ENCODE measurements around the gene AFF4. TPM values are rescaled to one million over a fixed set of nuclear protein-coding genes. Genes with fewer than 3 reads are reported as not detected.
A peak's percentile ranks its signal among the peaks of the same experiment; 100 is the strongest.

The AFF4 gene
- total RNA-seq, 3 donors from 2014 or later (not counting 1 experiment from before 2014, with no cell fraction given) = 87.5 to 98.1 (median 90.8) TPM

DNA sequence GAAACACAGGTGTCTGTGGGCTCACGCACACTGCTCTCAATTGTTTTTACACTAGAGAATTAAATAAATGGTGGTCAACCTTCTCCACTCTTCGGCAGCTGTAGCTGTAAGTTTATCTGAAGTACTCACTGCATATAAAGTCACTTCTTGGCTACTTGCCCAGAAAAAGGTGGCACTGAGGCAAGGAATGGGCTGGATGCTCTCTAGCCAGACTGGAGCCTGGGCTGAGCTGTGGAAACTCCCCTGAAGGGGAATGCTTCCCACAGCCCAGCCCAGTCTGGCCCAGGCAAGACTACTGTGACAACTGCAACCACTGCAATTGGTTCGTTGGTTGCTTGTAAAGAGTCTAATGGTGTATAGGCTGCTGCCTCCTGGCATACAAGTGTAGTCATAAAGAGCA is 85.5 kb downstream of the AFF4 start:
- Mint-ChIP-seq H3K36me3 (peaks cover 2% of the 10 kb centered on the region), H3K27ac (no peak overlapping the region)

DNA sequence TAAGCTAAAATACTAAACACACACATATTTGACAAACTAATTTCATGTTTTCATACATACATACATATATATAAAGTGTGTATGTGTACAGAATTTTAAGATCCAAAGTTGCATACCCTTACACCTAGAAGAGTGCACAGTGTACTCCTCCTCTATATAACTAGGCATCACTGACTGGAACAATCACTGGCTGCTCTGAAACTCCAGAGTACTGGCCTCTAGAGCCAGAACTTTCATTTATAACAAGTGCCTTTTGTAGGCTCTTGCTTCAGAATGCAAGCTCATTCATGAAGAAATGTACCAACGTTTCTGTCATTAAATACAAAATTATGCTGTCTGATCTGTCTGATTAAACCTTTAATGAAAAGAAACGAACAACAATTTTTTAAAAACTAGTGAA is 86.0 kb downstream of the AFF4 start:
- no peak for ATAC-seq
- Histone ChIP-seq H3K27ac (ENCODE audit: low read length) (no peak overlapping the region), H3K4me3 (ENCODE audit: low read length) (no peak overlapping the region), H3K9me3 (ENCODE audit: control insufficient read depth, insufficient read depth, low read length) (no peaks in the 10 kb centered on the region), H3K27me3 (ENCODE audit: control insufficient read depth, insufficient read depth, low read length) (no peaks in the 10 kb centered on the region), H3K36me3 (ENCODE audit: control insufficient read depth, insufficient read depth, low read length) (peaks cover 56% of the 10 kb centered on the region), H3K4me1 (ENCODE audit: control insufficient read depth, insufficient read depth, low read length) (no peaks in the 10 kb centered on the region)
- Mint-ChIP-seq H3K27ac (no peak overlapping the region), H3K9me3 (no peaks in the 10 kb centered on the region), H3K27me3 (ENCODE audit: low read depth in 2 of 2) (no peaks in the 10 kb centered on the region), H3K4me1 (no peaks in the 10 kb centered on the region), H3K36me3 (no peaks in the 10 kb centered on the region), H3K4me3 (no peak overlapping the region)
- TF ChIP-seq, protein P1, sequence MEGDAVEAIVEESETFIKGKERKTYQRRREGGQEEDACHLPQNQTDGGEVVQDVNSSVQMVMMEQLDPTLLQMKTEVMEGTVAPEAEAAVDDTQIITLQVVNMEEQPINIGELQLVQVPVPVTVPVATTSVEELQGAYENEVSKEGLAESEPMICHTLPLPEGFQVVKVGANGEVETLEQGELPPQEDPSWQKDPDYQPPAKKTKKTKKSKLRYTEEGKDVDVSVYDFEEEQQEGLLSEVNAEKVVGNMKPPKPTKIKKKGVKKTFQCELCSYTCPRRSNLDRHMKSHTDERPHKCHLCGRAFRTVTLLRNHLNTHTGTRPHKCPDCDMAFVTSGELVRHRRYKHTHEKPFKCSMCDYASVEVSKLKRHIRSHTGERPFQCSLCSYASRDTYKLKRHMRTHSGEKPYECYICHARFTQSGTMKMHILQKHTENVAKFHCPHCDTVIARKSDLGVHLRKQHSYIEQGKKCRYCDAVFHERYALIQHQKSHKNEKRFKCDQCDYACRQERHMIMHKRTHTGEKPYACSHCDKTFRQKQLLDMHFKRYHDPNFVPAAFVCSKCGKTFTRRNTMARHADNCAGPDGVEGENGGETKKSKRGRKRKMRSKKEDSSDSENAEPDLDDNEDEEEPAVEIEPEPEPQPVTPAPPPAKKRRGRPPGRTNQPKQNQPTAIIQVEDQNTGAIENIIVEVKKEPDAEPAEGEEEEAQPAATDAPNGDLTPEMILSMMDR (IDR thresholded peaks at IDR 0.05) = no peak
- intact Hi-C loops (cut with micrococcal nuclease) = no loop called here
- 87% methylated on average over 2 of the region's 2 CpGs for WGBS (ENCODE audit: insufficient coverage)
- DNase-seq = no peak

More for the DNA sequence above, 85.5 kb downstream of the AFF4 start:
- peaks cover 59% of the 10 kb centered on the region for H3K36me3 ChIP-seq (ENCODE audit: control insufficient read depth, insufficient read depth, low read length)
- ATAC-seq = no peak
- no peak for DNase-seq
- H3K27me3 ChIP-seq (ENCODE audit: control insufficient read depth, insufficient read depth, low read length) = no peaks in the 10 kb centered on the region
- H3K27ac ChIP-seq (ENCODE audit: low read length) = no peak overlapping the region
- Mint-ChIP-seq H3K9me3 (no peaks in the 10 kb centered on the region), H3K4me3 (no peak overlapping the region), H3K27me3 (ENCODE audit: low read depth in 2 of 2) (no peaks in the 10 kb centered on the region), H3K4me1 (no peaks in the 10 kb centered on the region)
- intact Hi-C loops (cut with micrococcal nuclease) = no loop called here
- H3K9me3 ChIP-seq (ENCODE audit: control insufficient read depth, insufficient read depth, low read length) = no peaks in the 10 kb centered on the region
- no peak overlapping the region for H3K4me3 ChIP-seq (ENCODE audit: low read length)
- WGBS (ENCODE audit: insufficient coverage) = 100% methylated on average over 3 of the region's 3 CpGs
- H3K4me1 ChIP-seq (ENCODE audit: control insufficient read depth, insufficient read depth, low read length) = no peaks in the 10 kb centered on the region
- TF ChIP-seq, protein P1 (IDR thresholded peaks at IDR 0.05) = no peak

DNA sequence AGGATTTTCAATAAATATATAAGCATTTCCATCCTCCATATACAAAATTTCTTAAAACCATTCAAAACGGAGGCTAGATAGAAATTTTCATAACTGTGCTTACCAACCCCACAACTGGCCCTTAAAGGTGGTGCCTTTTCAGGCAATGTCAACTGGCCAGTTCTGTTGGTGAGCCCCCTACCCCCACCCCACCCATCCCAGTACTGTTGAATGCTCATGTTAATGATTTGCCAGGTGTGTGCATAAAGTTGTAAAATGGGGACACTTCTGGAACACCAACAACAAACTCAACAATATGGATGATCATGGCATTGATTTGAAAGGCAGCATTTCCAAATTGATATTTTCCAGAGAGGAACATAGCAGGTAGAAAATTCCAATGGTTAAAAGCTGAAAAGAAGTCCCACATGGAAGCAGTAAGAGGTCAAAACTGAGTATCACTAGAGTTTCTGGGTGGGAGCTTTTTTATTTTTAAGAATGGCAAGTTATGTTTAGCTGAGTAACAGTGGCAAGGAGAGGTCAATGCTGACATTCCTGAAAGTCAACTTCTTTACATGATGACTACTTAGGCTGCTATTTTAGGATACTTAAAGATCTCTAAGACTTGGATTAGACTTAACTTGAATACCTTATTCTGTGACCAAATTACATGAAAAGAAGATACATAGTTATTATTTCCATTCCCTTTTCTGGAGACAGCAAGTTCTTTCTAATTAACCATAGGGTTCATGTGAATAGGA is 87.2 kb downstream of the AFF4 start:
- ATAC-seq (no peak), DNase-seq (no peak)
- Mint-ChIP-seq H3K4me1 (no peaks in the 10 kb centered on the region), H3K4me3 (no peak overlapping the region), H3K27ac (no peak overlapping the region), H3K27me3 (ENCODE audit: low read depth in 2 of 2) (no peaks in the 10 kb centered on the region), H3K36me3 (no peaks in the 10 kb centered on the region), H3K9me3 (no peaks in the 10 kb centered on the region)
- TF ChIP-seq, protein P1 (IDR thresholded peaks at IDR 0.05) = no peak
- Histone ChIP-seq H3K36me3 (ENCODE audit: control insufficient read depth, insufficient read depth, low read length) (peaks cover 49% of the 10 kb centered on the region), H3K27ac (ENCODE audit: low read length) (no peak overlapping the region), H3K4me1 (ENCODE audit: control insufficient read depth, insufficient read depth, low read length) (no peaks in the 10 kb centered on the region), H3K27me3 (ENCODE audit: control insufficient read depth, insufficient read depth, low read length) (no peaks in the 10 kb centered on the region), H3K4me3 (ENCODE audit: low read length) (no peak overlapping the region), H3K9me3 (ENCODE audit: control insufficient read depth, insufficient read depth, low read length) (no peaks in the 10 kb centered on the region)
- intact Hi-C loops (cut with micrococcal nuclease) = no loop called here
- 100% methylated on average over 1 of the region's 1 CpG for WGBS (ENCODE audit: insufficient coverage)

GRCh38 chr5:132873930-132874271 is 89.5 kb downstream of the AFF4 start:
- no peaks in the 10 kb centered on the region for H3K27me3 ChIP-seq (ENCODE audit: control insufficient read depth, insufficient read depth, low read length)
- Mint-ChIP-seq H3K27ac (peak overlapping the region; percentile 21 to 32), H3K36me3 (no peaks in the 10 kb centered on the region), H3K4me3 (no peak overlapping the region), H3K4me1 (no peaks in the 10 kb centered on the region), H3K27me3 (ENCODE audit: low read depth in 2 of 2) (no peaks in the 10 kb centered on the region), H3K9me3 (no peaks in the 10 kb centered on the region)
- TF ChIP-seq, protein P1 (IDR thresholded peaks at IDR 0.05) = no peak
- no peak for DNase-seq
- intact Hi-C loops (cut with micrococcal nuclease) = no loop called here
- H3K36me3 ChIP-seq (ENCODE audit: control insufficient read depth, insufficient read depth, low read length) = peaks cover 32% of the 10 kb centered on the region
- no peak for ATAC-seq
- WGBS (ENCODE audit: insufficient coverage) = 93% methylated on average over 3 of the region's 3 CpGs
- no peaks in the 10 kb centered on the region for H3K9me3 ChIP-seq (ENCODE audit: control insufficient read depth, insufficient read depth, low read length)
- H3K27ac ChIP-seq (ENCODE audit: low read length) = no peak overlapping the region
- H3K4me3 ChIP-seq (ENCODE audit: low read length) = no peak overlapping the region
- H3K4me1 ChIP-seq (ENCODE audit: control insufficient read depth, insufficient read depth, low read length) = no peaks in the 10 kb centered on the region
